Measurements from ENCODE around the gene SRRT.

GRCh38 chr7:100874577-100875355, at the start of gene SRRT:
- TF ChIP-seq CTCF (IDR thresholded peaks at IDR 0.05) (peak; percentile 44 to 95 (median 90)), POLR2AphosphoS5 (IDR thresholded peaks at IDR 0.05) (peak; percentile 99), POLR2A (IDR thresholded peaks at IDR 0.05) (peak; percentile 58 to 98 (median 96))

All from upper lobe of left lung (tissue), 4 donors.